ENCODE results near the gene TPI1. TPM values are rescaled to one million over a fixed set of nuclear protein-coding genes. Genes with fewer than 3 reads are reported as not detected.

TPI1 gene
- polyA plus RNA-seq (ENCODE audit: insufficient read length): 1,115 TPM

GRCh38 chr12:6867413-6868210, at the start of gene TPI1:
TSS of gene TPI1 (plus strand) at chr12:6867531. CDS start at chr12:6867567, 36 bp downstream.
- DNase-seq (ENCODE audit: low read depth): no peak

DNA sequence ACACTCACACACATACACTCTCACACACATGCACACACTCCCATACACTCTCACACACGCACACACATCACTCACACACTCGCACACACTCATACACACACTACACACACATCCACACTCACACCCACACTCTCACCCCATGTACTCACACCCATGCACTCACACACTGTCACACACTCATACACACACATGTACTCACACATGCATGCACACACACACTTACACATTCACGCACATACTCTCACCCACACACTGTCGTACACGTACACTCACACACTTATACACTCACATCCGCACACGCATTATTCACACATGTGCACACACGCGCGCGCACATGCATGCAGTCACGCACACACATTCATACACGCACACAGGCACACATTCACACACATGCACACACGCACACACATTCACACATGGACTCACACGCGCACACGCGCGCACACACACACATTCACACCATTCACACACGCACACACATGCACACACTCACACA, 49.6 kb upstream of the TPI1 start:
- DNase-seq (ENCODE audit: low read depth): no peak

DNA sequence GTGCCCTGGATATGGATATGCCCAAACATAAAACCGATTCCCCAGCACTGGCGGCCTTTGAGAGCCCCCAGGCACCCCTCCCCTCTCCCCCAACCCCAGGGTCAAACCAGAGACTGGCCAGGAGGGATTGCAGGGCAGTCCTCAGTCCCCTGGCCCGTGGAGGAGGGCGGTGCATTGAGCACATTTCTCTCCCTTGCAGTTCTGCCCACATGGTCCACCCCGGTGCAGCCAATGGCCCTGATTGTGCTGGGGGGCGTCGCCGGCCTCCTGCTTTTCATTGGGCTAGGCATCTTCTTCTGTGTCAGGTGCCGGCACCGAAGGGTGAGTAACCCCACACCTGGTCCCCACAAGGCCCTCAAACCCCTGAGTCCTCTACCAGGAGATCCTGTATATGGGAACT, 49.1 kb upstream of the TPI1 start:
- no peak for DNase-seq (ENCODE audit: low read depth)

DNA sequence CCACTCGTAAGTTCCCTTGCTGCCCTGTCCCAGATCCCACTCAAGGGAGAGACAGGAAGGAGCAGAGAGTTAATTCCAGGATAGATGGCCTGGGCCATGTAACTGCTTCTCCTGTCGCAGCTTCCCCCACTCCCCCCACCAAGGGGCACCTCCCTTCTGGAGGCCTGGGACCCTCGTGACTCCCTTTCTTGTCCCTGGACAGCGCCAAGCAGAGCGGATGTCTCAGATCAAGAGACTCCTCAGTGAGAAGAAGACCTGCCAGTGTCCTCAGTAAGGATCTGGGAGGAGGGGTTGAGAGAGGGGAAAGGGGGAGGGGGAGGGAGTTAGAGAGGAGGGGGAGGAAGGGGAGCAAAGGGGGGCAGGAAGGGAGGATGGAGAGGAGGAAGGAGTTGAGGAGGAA, 48.7 kb upstream of the TPI1 start:
- no peak for DNase-seq (ENCODE audit: low read depth)

- no peak for DNase-seq (ENCODE audit: low read depth)
Observed at GRCh38 chr12:6819106-6820030, 48.0 kb upstream of the TPI1 start.

GRCh38 chr12:6820166-6820565, 47.2 kb upstream of the TPI1 start:
- no peak for DNase-seq (ENCODE audit: low read depth)

DNA sequence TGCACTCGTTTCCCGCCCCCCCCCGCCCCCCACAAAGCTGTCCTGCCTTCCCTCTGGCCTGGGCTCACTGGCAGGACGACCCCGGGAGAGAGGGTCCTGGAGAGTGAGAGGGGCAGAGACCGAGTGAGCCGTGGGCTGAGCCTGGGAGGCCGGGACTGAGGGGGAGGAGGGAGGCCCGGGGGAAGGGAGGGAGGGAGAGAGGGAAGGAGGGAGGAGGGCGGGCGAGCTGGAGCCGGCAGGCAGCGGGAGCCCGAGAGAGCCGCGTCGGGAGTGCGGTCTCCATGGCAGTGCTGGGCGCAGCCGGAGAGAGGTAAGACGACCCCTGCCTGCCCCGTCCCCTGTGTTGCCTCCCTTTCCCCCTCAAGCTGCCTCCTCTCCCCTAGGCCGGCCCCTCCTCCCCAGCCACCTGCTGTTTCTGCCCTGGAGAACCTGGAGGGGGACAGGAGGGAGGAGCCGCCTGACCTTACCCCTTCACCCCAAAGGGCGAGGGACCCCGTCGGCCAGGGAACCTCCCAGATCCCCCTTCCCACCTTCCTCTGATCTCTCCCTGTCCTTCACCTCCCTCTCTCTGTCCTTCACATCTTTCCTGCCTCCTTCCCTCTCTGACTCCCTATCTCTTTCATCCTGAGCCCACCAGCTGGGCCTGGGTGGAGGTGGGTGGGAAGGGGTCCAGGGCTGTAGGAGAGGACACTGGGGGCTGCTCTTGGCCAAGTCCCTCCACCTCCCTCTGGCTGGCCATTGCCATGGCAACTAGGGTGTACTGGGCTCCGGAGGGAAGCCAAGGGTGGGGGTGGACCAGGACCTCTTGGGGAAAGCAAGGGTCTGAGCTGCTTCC, 45.5 kb upstream of the TPI1 start, which contains the start of gene GPR162:
GPR162 (plus strand) TSS at position 231 of the 835 bp plus-strand sequence. CDS start 2,078 bp downstream, outside the sequence.
- no peak for DNase-seq (ENCODE audit: low read depth)

DNA sequence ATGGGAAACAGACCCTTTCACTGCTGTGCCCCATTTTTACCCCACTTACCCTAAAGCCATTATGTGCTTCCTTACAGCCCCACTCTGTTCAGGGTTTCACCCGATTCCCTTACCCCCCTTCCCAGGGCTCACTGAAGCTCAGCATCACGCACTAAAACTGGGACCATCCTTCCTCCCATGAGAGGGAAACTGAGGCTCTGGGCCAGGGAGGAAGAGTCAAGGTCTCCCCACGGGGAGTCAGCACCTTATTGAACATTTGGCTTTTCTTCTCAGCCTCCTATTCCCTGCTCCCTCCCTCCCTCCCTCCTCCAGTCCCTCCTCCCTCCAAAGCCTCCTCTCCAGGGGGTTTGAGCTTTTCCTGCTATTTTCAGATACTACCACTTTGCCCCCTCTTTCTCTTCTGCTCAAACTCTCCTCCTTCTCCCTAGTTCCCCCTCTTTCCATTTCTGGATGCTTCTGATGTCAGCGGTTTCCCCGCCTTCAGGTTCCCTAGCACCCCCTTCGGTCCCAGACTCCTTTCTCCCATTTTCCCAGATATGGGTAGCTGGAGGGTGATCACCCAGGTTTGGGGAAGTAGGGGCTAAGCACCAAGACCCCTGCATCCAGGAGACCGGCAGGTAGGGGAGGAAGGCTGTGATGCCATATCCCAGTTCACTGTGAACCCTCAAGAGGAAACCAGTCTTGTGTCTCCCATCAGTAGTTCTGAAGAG, 44.8 kb upstream of the TPI1 start:
- DNase-seq (ENCODE audit: low read depth): no peak

GRCh38 chr12:6823182-6824084, 43.9 kb upstream of the TPI1 start:
- no peak for DNase-seq (ENCODE audit: low read depth)

GRCh38 chr12:6824085-6824775, 43.1 kb upstream of the TPI1 start:
- DNase-seq (ENCODE audit: low read depth): no peak

DNA sequence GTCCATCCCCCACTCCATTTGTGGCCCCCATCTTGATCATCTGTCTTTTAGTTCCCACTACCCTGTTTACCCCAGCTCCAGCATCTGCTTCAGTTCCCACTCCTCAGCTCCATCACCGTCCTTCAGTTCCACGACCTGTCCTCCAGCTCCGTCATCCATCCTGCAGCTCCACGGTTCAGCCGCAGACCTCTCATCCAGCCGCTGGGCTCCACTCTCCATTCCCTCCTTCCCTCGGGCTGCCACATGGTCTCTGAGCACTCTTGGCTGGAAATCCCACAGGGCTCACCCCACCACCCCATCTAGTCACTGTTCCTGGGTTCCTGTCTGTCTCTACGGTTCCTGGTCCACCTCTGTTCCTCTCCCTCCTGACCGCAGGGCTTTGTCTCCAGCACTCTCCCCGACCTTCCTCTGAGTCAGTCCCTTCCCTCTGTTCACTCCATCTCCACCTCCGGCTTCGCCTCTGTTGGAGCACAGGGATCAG, 42.4 kb upstream of the TPI1 start:
- DNase-seq (ENCODE audit: low read depth): no peak

GRCh38 chr12:6825398-6826124, 41.8 kb upstream of the TPI1 start:
- DNase-seq (ENCODE audit: low read depth): peak; percentile 78

- no peak for DNase-seq (ENCODE audit: low read depth)
Observed at GRCh38 chr12:6826125-6826733, 41.1 kb upstream of the TPI1 start.

GRCh38 chr12:6826734-6827436, 40.4 kb upstream of the TPI1 start:
- DNase-seq (ENCODE audit: low read depth): no peak

DNA sequence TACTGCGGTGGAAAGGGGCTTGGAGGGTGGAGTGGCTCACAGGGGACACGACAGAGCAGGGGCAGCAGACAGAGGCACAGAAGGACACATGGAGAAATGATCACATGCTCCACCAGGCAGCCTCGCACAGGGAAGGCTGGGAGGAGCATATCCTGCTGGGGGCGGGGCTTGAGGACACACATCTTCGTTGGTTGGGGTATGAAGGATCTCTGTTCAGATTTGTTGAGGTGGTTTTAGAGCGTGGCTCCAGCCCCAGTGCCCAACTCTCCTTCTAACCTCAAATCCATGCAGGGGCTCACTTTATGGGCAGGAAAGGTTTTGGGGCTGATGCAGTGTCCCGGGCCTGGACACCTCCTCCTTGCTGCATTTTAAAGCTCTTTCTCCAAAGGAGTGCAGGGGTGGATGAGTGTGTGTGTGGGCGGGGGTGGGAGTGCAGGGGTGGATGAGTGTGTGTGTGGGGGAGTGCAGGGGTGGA, 39.9 kb upstream of the TPI1 start:
- peak; percentile 32 for DNase-seq (ENCODE audit: low read depth)

DNA sequence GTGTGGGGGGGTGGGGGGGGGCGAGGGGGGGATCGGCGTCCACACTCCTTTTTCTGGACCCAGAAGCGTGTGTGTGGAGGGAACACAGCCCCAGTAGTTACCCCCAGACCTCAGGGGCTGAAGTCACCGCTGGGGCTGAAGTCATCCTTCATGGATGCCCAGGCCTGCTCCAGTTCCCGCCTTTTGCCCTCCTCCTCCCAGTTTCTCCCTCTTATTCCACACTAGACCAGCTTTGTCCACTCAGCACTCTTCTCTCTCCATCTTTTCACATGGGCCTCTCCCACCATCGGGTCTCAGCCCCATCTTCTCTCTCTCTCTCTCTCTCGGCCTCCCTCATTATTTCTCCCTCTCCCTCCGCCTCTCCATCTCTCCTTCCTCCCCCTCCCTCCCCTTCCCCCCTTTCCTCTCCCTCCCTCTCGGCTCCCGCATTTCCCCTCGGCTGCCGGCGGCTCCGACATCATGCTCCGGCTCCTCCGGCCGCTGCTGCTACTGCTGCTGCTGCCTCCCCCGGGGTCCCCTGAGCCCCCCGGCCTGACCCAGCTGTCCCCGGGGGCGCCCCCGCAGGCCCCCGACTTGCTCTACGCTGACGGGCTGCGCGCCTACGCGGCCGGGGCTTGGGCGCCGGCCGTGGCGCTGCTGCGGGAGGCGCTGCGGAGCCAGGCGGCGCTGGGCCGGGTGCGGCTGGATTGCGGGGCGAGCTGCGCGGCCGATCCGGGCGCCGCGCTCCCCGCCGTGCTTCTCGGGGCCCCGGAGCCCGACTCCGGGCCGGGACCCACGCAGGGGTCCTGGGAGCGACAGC, 39.1 kb upstream of the TPI1 start, which contains the start of gene P3H3:
P3H3 (plus strand) TSS at position 426 of the 799 bp plus-strand sequence; CDS start at position 460, 34 bp downstream.
- DNase-seq (ENCODE audit: low read depth): peak; percentile 29

Data from forelimb muscle (tissue), 1 donor.